Superior temporal gyrus (tissue), 1 donor: Measurements from ENCODE around the gene NAPA.
A peak's percentile ranks its signal among the peaks of the same experiment; 100 is the strongest.

ENCODE experiments used
- DNase-seq: peaks from one replicate; pipeline ENCODE4 v3.0.0-alpha.2; 2016; ENCODE audit errors: extremely low spot score

The NAPA gene

GRCh38 chr19:47499863-47500830, 14.7 kb downstream of the NAPA start:
- peak; percentile 12 for DNase-seq

DNA sequence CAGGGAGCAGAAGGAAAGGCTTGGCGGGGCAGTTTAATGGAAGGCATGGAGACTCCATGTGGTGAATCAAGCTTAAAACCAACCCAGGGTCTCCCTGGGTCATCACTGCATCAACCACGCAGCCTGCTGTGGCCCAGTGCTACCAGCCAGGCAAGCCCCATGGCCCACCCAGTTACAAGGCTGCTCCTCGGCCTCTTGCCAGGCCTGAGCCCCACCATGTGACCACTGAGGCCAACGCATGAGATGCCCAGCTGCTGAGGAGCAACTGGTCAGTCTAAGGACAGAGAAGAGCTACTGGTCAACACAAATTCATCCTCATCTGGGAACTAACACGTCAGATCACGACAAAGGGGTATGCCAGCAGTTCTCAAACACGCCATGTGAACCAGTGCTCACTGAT, 15.5 kb downstream of the NAPA start:
- DNase-seq, result peak; percentile 11

GRCh38 chr19:47498561-47498960, 16.3 kb downstream of the NAPA start:
- no peak for DNase-seq

DNA sequence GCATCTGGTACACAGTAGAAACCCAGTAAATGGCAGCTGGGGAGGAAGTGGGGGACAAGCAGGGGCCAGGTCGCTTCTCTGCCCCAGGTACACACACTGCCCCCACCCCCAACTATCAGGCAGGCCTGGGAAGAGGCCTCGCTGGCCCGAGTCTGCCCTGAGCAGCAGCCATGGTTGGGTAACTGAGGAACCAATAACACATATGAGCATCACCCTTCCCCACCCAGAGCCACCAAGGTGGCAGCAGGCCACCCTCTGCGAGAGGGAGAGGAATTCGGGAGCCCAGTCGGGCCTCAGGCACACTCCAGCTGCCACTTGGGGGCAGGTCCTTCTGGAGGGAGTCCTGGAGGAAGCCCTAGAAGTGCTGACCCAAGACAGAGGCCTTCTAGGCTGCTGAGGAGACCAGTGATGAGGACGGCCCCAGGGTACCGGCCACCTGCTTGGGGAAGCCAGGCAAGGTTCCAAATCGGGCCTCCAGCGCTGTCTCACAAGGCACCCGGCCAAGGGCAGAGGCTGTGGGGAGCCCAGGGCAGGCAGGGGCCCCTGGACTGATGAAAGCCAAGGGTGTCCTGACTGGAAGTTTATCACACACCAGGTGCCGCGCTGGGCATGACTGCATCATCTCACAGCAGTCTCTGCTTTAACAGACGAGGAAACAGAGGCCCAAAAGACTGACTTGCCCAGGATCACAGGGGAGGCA, 16.9 kb downstream of the NAPA start:
- peak; percentile 5 for DNase-seq

- peak; percentile 21 for DNase-seq
These were observed 17.7 kb downstream of the NAPA start for GRCh38 chr19:47497050-47497766.

DNA sequence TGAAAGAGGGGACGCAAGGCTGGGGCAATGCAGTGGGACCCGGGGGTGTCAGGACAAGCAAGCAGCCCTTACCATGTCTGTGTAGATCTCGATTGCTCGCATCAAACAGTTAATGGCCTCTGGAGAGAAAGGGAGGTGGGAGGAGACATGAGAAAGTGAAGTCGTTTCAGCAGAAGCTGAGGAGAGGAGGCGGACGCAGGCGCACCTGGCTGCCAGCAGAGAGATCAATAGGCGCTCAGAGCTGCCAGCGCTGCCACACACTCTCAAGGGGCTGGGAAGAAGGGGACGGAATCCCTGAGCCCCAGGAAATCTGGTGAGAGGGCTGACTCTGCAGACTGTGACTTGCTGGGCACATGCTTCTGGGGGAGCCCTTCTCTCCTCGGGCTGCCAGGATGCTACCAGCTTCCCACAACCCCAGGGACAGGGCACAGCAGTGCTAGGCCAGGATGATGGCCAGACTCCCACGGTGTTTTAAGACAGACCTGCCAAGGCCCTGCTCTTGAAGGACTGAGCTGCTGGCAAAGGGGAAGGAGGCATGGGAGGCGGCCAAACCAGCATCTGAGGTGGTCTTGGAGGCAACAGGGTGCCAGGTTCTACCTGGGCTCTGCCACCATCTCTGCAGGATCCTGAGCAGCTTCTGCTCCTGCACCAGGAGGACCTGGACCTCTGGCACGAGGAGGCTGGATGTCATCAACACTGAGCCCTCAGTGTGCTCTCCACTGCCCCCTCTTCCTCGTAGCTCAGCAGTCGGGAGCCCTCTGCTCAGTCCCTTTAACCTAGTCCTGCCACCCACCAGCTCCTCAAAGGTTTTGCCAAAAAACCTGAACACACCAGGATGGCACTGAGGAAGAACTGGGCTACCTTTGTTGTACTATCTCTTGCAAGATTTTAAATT, 19.1 kb downstream of the NAPA start:
- peak; percentile 44 for DNase-seq

GRCh38 chr19:47494729-47495128, 20.1 kb downstream of the NAPA start:
- peak; percentile 10 for DNase-seq

DNA sequence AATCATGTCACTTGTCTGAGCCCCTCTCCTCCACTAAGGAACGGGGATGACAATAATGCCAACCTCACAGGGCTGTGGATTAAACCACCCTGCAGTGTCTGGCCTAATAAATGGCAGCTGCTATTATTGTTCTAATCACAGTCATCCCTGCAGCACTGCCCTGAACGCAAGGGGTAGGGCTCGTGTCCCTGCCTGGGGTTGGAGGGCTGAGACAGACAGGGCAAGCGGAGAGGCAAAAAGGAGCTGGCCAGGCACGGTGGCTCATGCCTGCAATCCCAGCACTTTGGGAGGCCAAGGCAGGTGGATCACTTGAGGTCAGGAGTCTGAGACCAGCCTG, 20.7 kb downstream of the NAPA start:
- no peak for DNase-seq

GRCh38 chr19:47493378-47494210, 21.3 kb downstream of the NAPA start:
- DNase-seq, result peak; percentile 6

DNA sequence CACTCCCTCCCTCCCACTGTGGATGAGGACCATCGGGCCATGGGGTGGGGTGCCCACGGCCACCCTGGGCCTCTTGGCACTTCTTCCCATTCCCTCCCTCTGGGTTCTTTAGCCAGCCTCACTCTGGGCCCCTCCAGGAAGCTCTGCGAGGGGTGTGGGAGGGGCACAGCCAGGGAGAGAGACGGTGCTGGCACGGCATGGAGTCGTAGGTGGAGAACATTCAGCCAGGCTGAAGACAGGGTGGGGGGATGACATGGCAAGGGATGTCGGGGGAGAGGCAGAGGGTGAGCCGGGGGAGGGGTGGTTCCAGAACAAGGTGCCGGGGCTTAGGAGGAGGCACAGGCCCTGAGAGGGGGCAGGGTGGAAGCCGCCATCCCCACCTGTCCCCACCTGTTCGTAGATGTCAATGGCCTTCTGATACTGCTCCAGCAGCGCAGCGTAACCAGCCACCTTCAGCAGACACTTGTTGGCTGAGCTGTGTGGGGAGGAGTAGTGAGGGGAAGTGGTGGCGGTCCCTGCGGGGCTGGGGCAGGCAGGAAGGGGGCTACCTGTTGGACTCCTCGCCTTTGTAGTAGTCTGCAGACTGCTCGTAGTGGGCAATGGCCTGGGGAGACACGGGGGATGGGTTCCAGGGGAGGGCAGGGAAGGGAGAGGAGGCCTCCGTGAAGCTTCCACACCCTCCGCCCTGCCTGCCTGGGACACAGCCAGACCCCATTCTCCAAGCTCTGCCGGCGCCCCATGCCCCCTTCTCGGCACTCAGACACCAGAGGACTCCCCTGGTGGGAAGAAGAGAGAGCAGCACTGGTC, 22.1 kb downstream of the NAPA start:
- DNase-seq, result no peak

- no peak for DNase-seq
These were observed 22.7 kb downstream of the NAPA start for GRCh38 chr19:47492137-47492533.

GRCh38 chr19:47491358-47492136, 23.3 kb downstream of the NAPA start:
- DNase-seq, result no peak

DNA sequence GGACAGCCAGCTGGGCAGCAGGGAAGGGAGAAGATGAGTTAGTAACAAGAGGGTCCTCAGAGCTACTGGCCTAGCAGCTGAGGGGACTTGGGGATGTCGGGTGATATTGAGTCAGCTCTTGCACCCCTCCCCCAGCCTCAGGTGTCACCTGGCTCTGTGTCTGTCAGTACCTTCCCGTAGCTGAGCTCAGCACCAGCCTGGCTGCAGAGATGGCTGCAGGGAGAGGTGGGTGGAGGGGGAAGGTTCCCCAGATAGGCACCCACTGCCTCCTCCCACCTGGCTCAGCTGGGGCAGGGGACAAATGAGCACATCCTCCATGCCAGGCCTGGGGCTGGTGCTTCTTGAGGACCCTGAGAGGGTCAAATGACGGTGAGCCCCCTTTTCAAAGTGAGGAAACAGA, 24.0 kb downstream of the NAPA start:
- DNase-seq, result no peak

DNA sequence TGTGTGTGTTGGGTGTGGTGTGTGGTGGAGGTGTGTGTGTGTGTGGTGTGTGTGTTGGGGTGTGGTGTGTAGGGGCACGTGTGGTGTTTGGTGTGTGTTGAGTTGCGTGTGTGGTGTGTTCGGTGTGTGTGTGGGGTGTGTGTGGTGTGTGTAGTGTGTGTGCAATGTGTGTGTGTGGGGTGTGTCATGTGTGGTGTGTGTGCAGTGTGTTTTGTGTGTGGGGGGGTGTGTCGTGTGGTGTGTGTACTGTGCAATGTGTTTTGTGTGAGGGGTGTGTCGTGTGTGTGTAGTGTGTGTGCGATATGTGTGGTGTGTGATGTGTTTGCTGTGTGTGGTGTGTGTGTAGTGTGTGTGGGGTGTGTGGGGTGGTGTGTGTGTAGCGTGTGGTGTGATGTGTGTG, 24.8 kb downstream of the NAPA start:
- DNase-seq, result no peak

DNA sequence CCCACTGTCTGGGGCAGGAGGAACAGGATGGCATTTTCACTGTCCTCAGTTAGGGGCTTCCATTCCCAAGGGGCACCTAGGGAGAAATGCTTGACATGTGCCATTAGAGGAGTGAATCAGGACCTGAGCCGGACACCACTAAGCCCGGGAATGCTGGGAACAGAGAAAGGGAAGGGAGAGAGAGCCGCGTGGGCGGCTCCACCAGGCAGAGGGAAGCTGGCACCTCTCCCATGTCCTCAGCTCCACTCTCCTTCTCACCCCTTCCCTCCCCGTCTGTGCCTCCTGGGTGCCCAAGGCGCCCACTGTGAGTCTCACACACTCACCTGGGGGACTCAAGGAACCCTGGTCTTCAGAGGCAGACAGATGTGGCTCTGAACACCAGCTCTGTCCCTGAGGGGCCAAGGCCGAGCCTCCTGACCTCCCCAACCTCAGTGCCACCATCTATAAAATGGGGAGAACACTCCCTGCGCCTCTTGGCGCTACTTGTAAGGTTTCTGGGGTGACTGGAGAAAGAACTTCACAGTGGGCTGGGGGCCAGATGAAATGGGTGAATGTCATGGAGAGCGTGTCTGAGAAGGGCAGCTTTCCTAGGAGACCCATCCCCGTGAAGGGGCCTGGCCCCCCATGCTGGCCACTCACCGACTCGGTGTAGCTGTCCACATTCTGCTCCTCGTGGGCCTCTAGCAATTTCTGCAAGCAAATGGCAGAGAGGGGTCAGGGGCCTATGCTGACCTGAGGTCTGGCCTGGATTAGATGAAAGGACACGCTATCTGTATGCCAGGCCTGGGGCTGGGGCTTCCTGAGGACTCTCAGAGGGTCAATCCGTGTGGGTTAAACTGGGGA, 25.6 kb downstream of the NAPA start:
- no peak for DNase-seq

DNA sequence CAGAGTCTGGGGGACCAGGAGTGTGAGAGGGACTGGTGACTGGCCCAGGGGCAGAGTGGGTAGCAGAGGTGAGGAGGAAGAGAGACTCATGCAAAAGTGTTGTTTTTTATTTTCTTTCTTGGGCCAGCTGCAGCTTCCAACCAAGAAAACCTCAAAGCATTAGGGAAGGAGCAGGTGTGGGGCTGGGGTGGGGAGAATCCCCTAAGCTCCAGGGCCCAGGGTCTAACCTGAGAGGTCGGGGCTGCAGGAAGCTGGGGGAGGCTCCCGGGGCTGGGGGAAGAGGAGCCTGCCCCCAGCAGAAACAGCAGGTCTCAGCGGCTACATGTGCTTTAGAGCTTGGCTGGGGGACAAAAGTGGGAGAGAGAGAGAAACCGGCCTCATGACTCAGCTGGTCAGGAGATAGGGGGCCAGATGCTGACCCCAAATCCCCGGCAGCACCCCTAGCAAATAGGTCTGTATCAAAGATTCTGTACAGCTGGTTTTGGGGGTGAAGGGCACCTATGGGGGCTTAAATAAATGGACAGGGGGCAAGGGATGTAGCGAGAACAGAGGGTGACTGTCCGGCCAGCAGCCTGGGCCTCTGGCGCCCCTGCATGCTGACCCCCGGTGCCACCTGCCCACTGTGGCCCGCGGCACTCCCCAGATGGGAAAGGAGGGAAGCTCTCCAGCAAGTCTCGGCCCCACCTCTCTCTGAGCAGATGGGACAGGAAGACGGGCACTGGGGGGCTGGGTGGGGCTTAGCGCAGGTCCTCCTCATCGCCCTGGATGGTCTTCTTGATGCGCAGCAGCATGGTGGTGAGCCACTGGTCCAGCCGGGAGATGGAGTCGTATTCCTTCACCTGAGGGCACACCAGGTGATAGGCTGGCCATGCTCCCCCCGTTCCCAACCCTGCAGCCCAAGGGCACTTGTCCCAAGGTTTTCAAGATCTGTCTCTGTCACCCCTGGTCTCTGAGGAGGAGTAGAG, 27.0 kb downstream of the NAPA start:
- DNase-seq, result no peak

- DNase-seq, result no peak
These were observed 28.0 kb downstream of the NAPA start for GRCh38 chr19:47486900-47487299.
